ENCODE results near the gene EIF6.
A peak's percentile ranks its signal among the peaks of the same experiment; 100 is the strongest.

Gene EIF6

GRCh38 chr20:35312318-35312717 lies 27.7 kb upstream of the EIF6 start:
- no peaks in the 10 kb centered on the region for H3K27me3 ChIP-seq (replicated peaks; ENCODE audit: control insufficient read depth, insufficient read depth, low read length, poor library complexity, severe bottlenecking)
- H3K27ac ChIP-seq (ENCODE audit: insufficient read depth, low read length, poor library complexity, severe bottlenecking), result no peak overlapping the region
- H3K4me1 ChIP-seq (ENCODE audit: control insufficient read depth, insufficient read depth, low read length, poor library complexity, severe bottlenecking), result no peaks in the 10 kb centered on the region
- no peaks in the 10 kb centered on the region for H3K36me3 ChIP-seq (ENCODE audit: control insufficient read depth, insufficient read depth, low read length)
- no peak for DNase-seq
- H3K4me3 ChIP-seq (ENCODE audit: insufficient read depth, low read depth, low read length, poor library complexity, severe bottlenecking), result no peak overlapping the region
- no peaks in the 10 kb centered on the region for H3K9me3 ChIP-seq (ENCODE audit: control insufficient read depth, low read length)

- H3K4me1 ChIP-seq (ENCODE audit: control insufficient read depth, insufficient read depth, low read length, poor library complexity, severe bottlenecking), result no peaks in the 10 kb centered on the region
- no peaks in the 10 kb centered on the region for H3K36me3 ChIP-seq (ENCODE audit: control insufficient read depth, insufficient read depth, low read length)
- H3K4me3 ChIP-seq (ENCODE audit: insufficient read depth, low read depth, low read length, poor library complexity, severe bottlenecking), result no peak overlapping the region
- no peaks in the 10 kb centered on the region for H3K27me3 ChIP-seq (replicated peaks; ENCODE audit: control insufficient read depth, insufficient read depth, low read length, poor library complexity, severe bottlenecking)
- no peaks in the 10 kb centered on the region for H3K9me3 ChIP-seq (ENCODE audit: control insufficient read depth, low read length)
- DNase-seq, result no peak
- no peak overlapping the region for H3K27ac ChIP-seq (ENCODE audit: insufficient read depth, low read length, poor library complexity, severe bottlenecking)
Measured at GRCh38 chr20:35311822-35312221, 27.2 kb upstream of the EIF6 start.

GRCh38 chr20:35311409-35311808 lies 26.8 kb upstream of the EIF6 start:
- Histone ChIP-seq H3K27ac (ENCODE audit: insufficient read depth, low read length, poor library complexity, severe bottlenecking) (no peak overlapping the region), H3K4me1 (ENCODE audit: control insufficient read depth, insufficient read depth, low read length, poor library complexity, severe bottlenecking) (no peaks in the 10 kb centered on the region), H3K4me3 (ENCODE audit: insufficient read depth, low read depth, low read length, poor library complexity, severe bottlenecking) (no peak overlapping the region), H3K27me3 (replicated peaks; ENCODE audit: control insufficient read depth, insufficient read depth, low read length, poor library complexity, severe bottlenecking) (no peaks in the 10 kb centered on the region), H3K36me3 (ENCODE audit: control insufficient read depth, insufficient read depth, low read length) (no peaks in the 10 kb centered on the region), H3K9me3 (ENCODE audit: control insufficient read depth, low read length) (no peaks in the 10 kb centered on the region)
- no peak for DNase-seq

GRCh38 chr20:35307666-35308653 lies 23.4 kb upstream of the EIF6 start:
- Histone ChIP-seq H3K36me3 (ENCODE audit: control insufficient read depth, insufficient read depth, low read length) (no peaks in the 10 kb centered on the region), H3K4me3 (ENCODE audit: insufficient read depth, low read depth, low read length, poor library complexity, severe bottlenecking) (no peak overlapping the region), H3K27me3 (replicated peaks; ENCODE audit: control insufficient read depth, insufficient read depth, low read length, poor library complexity, severe bottlenecking) (no peaks in the 10 kb centered on the region), H3K9me3 (ENCODE audit: control insufficient read depth, low read length) (no peaks in the 10 kb centered on the region), H3K27ac (ENCODE audit: insufficient read depth, low read length, poor library complexity, severe bottlenecking) (no peak overlapping the region), H3K4me1 (ENCODE audit: control insufficient read depth, insufficient read depth, low read length, poor library complexity, severe bottlenecking) (no peaks in the 10 kb centered on the region)
- no peak for DNase-seq

- Histone ChIP-seq H3K27ac (ENCODE audit: insufficient read depth, low read length, poor library complexity, severe bottlenecking) (no peak overlapping the region), H3K36me3 (ENCODE audit: control insufficient read depth, insufficient read depth, low read length) (no peaks in the 10 kb centered on the region), H3K4me3 (ENCODE audit: insufficient read depth, low read depth, low read length, poor library complexity, severe bottlenecking) (no peak overlapping the region), H3K27me3 (replicated peaks; ENCODE audit: control insufficient read depth, insufficient read depth, low read length, poor library complexity, severe bottlenecking) (no peaks in the 10 kb centered on the region), H3K9me3 (ENCODE audit: control insufficient read depth, low read length) (no peaks in the 10 kb centered on the region), H3K4me1 (ENCODE audit: control insufficient read depth, insufficient read depth, low read length, poor library complexity, severe bottlenecking) (no peaks in the 10 kb centered on the region)
- no peak for DNase-seq
Measured at GRCh38 chr20:35306931-35307517, 22.5 kb upstream of the EIF6 start.

- H3K9me3 ChIP-seq (ENCODE audit: control insufficient read depth, low read length), result no peaks in the 10 kb centered on the region
- DNase-seq, result no peak
- no peak overlapping the region for H3K27ac ChIP-seq (ENCODE audit: insufficient read depth, low read length, poor library complexity, severe bottlenecking)
- no peaks in the 10 kb centered on the region for H3K27me3 ChIP-seq (replicated peaks; ENCODE audit: control insufficient read depth, insufficient read depth, low read length, poor library complexity, severe bottlenecking)
- H3K4me1 ChIP-seq (ENCODE audit: control insufficient read depth, insufficient read depth, low read length, poor library complexity, severe bottlenecking), result no peaks in the 10 kb centered on the region
- no peaks in the 10 kb centered on the region for H3K36me3 ChIP-seq (ENCODE audit: control insufficient read depth, insufficient read depth, low read length)
- H3K4me3 ChIP-seq (ENCODE audit: insufficient read depth, low read depth, low read length, poor library complexity, severe bottlenecking), result no peak overlapping the region
Measured at GRCh38 chr20:35305682-35306556, 21.3 kb upstream of the EIF6 start.

GRCh38 chr20:35304956-35305355 lies 20.4 kb upstream of the EIF6 start:
- no peaks in the 10 kb centered on the region for H3K4me1 ChIP-seq (ENCODE audit: control insufficient read depth, insufficient read depth, low read length, poor library complexity, severe bottlenecking)
- H3K36me3 ChIP-seq (ENCODE audit: control insufficient read depth, insufficient read depth, low read length), result no peaks in the 10 kb centered on the region
- H3K27me3 ChIP-seq (replicated peaks; ENCODE audit: control insufficient read depth, insufficient read depth, low read length, poor library complexity, severe bottlenecking), result no peaks in the 10 kb centered on the region
- no peak for DNase-seq
- no peak overlapping the region for H3K4me3 ChIP-seq (ENCODE audit: insufficient read depth, low read depth, low read length, poor library complexity, severe bottlenecking)
- H3K9me3 ChIP-seq (ENCODE audit: control insufficient read depth, low read length), result no peaks in the 10 kb centered on the region
- no peak overlapping the region for H3K27ac ChIP-seq (ENCODE audit: insufficient read depth, low read length, poor library complexity, severe bottlenecking)

- DNase-seq, result peak; percentile 55 to 70 (median 59)
- no peak overlapping the region for H3K27ac ChIP-seq (ENCODE audit: insufficient read depth, low read length, poor library complexity, severe bottlenecking)
- H3K36me3 ChIP-seq (ENCODE audit: control insufficient read depth, insufficient read depth, low read length), result no peaks in the 10 kb centered on the region
- no peak overlapping the region for H3K4me3 ChIP-seq (ENCODE audit: insufficient read depth, low read depth, low read length, poor library complexity, severe bottlenecking)
- no peaks in the 10 kb centered on the region for H3K4me1 ChIP-seq (ENCODE audit: control insufficient read depth, insufficient read depth, low read length, poor library complexity, severe bottlenecking)
- no peaks in the 10 kb centered on the region for H3K9me3 ChIP-seq (ENCODE audit: control insufficient read depth, low read length)
- no peaks in the 10 kb centered on the region for H3K27me3 ChIP-seq (replicated peaks; ENCODE audit: control insufficient read depth, insufficient read depth, low read length, poor library complexity, severe bottlenecking)
Measured at GRCh38 chr20:35303735-35304491, 19.3 kb upstream of the EIF6 start.

GRCh38 chr20:35303382-35303734 lies 18.8 kb upstream of the EIF6 start:
- no peaks in the 10 kb centered on the region for H3K4me1 ChIP-seq (ENCODE audit: control insufficient read depth, insufficient read depth, low read length, poor library complexity, severe bottlenecking)
- no peak overlapping the region for H3K4me3 ChIP-seq (ENCODE audit: insufficient read depth, low read depth, low read length, poor library complexity, severe bottlenecking)
- DNase-seq, result no peak
- H3K9me3 ChIP-seq (ENCODE audit: control insufficient read depth, low read length), result no peaks in the 10 kb centered on the region
- no peak overlapping the region for H3K27ac ChIP-seq (ENCODE audit: insufficient read depth, low read length, poor library complexity, severe bottlenecking)
- H3K36me3 ChIP-seq (ENCODE audit: control insufficient read depth, insufficient read depth, low read length), result no peaks in the 10 kb centered on the region
- H3K27me3 ChIP-seq (replicated peaks; ENCODE audit: control insufficient read depth, insufficient read depth, low read length, poor library complexity, severe bottlenecking), result no peaks in the 10 kb centered on the region
